Measurements from ENCODE around the gene MICAL2. TPM values are rescaled to one million over a fixed set of nuclear protein-coding genes. Genes with fewer than 3 reads are reported as not detected.

The MICAL2 gene
- total RNA-seq, 1 donor = 156 TPM

GRCh38 chr11:12260731-12261521 lies 150.5 kb downstream of the MICAL2 start:
- TF ChIP-seq CTCF (IDR thresholded peaks at IDR 0.05; ENCODE audit: extremely low read depth, low read depth, low read length) = no peak
- Histone ChIP-seq H3K4me2 (ENCODE audit: insufficient read depth, low read length) (no peak overlapping the region), H3K27ac (ENCODE audit: low read depth, low read length) (peak overlapping the region; percentile 16), H3K27me3 (ENCODE audit: insufficient read depth, low read length) (no peaks in the 10 kb centered on the region), H3K79me2 (ENCODE audit: insufficient read depth, low read length) (no peaks in the 10 kb centered on the region), H4K20me1 (ENCODE audit: insufficient read depth, low read length) (peaks cover 8% of the 10 kb centered on the region), H3K4me1 (ENCODE audit: insufficient read depth, low read length) (peaks cover 3% of the 10 kb centered on the region), H3K4me3 (ENCODE audit: insufficient read depth, low read length) (no peak overlapping the region), H3K9me3 (ENCODE audit: low read depth, low read length) (no peaks in the 10 kb centered on the region), H3K36me3 (ENCODE audit: insufficient read depth, low read length) (peaks cover 93% of the 10 kb centered on the region), H2AFZ (ENCODE audit: low read length) (no peak overlapping the region)
- DNase-seq (ENCODE audit: insufficient read length, low spot score, missing footprints) = peak; percentile 66

DNA sequence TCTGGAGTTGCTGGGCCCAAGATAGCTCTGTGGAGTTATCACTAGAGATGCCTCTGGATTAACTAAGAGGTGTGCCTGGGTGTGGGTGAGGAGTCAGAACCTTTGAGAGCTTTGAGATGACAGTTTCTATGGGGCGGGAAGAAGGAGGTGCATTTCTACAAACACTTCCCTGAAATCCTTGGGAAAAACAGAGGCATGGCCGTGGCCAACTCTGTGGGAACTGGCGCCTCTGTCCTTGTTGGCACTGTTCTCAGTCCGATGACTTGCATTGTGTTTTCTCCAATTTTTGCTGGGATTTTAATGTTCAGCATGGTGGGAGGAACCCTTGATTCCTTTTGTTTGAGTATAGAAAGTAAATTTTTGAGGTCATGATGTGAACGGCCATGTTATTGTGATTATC lies 151.2 kb downstream of the MICAL2 start:
- H3K36me3 ChIP-seq (ENCODE audit: insufficient read depth, low read length) = peaks cover 87% of the 10 kb centered on the region
- peaks cover 3% of the 10 kb centered on the region for H3K4me1 ChIP-seq (ENCODE audit: insufficient read depth, low read length)

DNA sequence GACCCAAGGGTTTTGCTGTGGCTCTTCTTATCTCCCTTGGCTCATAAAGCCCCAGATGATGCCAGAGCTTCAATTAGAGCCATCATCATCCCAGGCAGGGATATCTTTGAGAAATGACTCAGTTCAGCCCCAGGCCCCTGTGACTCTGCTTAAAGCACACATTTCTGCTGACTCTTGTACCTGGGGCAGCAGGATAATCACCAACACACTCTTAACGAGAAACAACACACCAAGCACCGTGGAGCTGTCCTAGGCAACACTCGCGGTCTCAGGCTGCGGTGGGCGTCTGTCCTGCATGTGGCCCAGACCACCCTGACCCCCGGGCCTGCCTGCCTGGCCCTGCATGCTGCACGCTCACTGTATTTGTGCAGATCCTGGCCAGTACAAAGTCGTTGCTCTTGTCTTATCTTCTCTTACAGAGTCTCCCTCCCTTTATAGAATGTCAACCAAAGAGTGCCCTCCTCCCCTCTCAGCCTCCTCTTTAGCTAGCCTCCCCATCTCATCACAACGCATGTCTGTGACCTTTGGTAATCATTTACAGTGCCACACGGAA lies 152.8 kb downstream of the MICAL2 start:
- peaks cover 4% of the 10 kb centered on the region for H3K4me1 ChIP-seq (ENCODE audit: insufficient read depth, low read length)
- no peak overlapping the region for H3K4me2 ChIP-seq (ENCODE audit: insufficient read depth, low read length)
- H3K27me3 ChIP-seq (ENCODE audit: insufficient read depth, low read length) = no peaks in the 10 kb centered on the region
- peaks cover 7% of the 10 kb centered on the region for H4K20me1 ChIP-seq (ENCODE audit: insufficient read depth, low read length)
- DNase-seq (ENCODE audit: insufficient read length, low spot score, missing footprints) = peak; percentile 45
- TF ChIP-seq CTCF (IDR thresholded peaks at IDR 0.05; ENCODE audit: extremely low read depth, low read depth, low read length) = no peak
- no peak overlapping the region for H3K4me3 ChIP-seq (ENCODE audit: insufficient read depth, low read length)
- H2AFZ ChIP-seq (ENCODE audit: low read length) = no peak overlapping the region
- H3K27ac ChIP-seq (ENCODE audit: low read depth, low read length) = no peak overlapping the region
- H3K79me2 ChIP-seq (ENCODE audit: insufficient read depth, low read length) = no peaks in the 10 kb centered on the region
- peaks cover 78% of the 10 kb centered on the region for H3K36me3 ChIP-seq (ENCODE audit: insufficient read depth, low read length)
- H3K9me3 ChIP-seq (ENCODE audit: low read depth, low read length) = no peaks in the 10 kb centered on the region

More for the DNA sequence above, 151.2 kb downstream of the MICAL2 start:
- no peak overlapping the region for H3K27ac ChIP-seq (ENCODE audit: low read depth, low read length)
- peaks cover 8% of the 10 kb centered on the region for H4K20me1 ChIP-seq (ENCODE audit: insufficient read depth, low read length)
- no peak overlapping the region for H2AFZ ChIP-seq (ENCODE audit: low read length)
- no peak overlapping the region for H3K4me3 ChIP-seq (ENCODE audit: insufficient read depth, low read length)
- DNase-seq (ENCODE audit: insufficient read length, low spot score, missing footprints) = peak; percentile 4
- H3K79me2 ChIP-seq (ENCODE audit: insufficient read depth, low read length) = no peaks in the 10 kb centered on the region
- no peak overlapping the region for H3K4me2 ChIP-seq (ENCODE audit: insufficient read depth, low read length)
- no peaks in the 10 kb centered on the region for H3K27me3 ChIP-seq (ENCODE audit: insufficient read depth, low read length)
- H3K9me3 ChIP-seq (ENCODE audit: low read depth, low read length) = no peaks in the 10 kb centered on the region
- TF ChIP-seq CTCF (IDR thresholded peaks at IDR 0.05; ENCODE audit: extremely low read depth, low read depth, low read length) = no peak

DNA sequence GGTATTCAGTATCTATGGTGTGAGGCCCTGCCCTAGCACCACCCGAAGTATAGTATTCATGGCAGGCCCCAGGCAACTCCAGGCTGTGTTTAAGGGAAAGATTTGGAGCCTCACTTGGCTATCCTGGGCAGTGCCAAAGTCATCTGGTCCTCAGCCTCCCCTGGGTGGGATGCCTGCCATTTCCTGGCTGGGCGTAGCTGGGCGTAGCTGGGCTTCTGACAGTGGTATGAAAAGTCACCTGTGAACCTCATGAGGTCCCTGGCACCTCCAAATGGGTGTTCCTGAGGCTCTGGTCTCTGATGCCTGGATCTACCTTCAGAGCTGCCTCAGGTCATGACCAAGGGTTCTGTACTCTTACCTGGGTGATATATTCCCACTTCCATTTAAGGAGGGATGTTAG lies 154.0 kb downstream of the MICAL2 start:
- Histone ChIP-seq H3K79me2 (ENCODE audit: insufficient read depth, low read length) (no peaks in the 10 kb centered on the region), H2AFZ (ENCODE audit: low read length) (no peak overlapping the region), H4K20me1 (ENCODE audit: insufficient read depth, low read length) (peaks cover 5% of the 10 kb centered on the region), H3K9me3 (ENCODE audit: low read depth, low read length) (no peaks in the 10 kb centered on the region), H3K27ac (ENCODE audit: low read depth, low read length) (no peak overlapping the region), H3K36me3 (ENCODE audit: insufficient read depth, low read length) (peaks cover 66% of the 10 kb centered on the region), H3K27me3 (ENCODE audit: insufficient read depth, low read length) (no peaks in the 10 kb centered on the region), H3K4me3 (ENCODE audit: insufficient read depth, low read length) (no peak overlapping the region), H3K4me2 (ENCODE audit: insufficient read depth, low read length) (no peak overlapping the region), H3K4me1 (ENCODE audit: insufficient read depth, low read length) (peaks cover 4% of the 10 kb centered on the region)
- peak; percentile 52 for DNase-seq (ENCODE audit: insufficient read length, low spot score, missing footprints)
- TF ChIP-seq CTCF (IDR thresholded peaks at IDR 0.05; ENCODE audit: extremely low read depth, low read depth, low read length) = no peak

All from osteoblast (primary cell).